ENCODE measurements around the gene DCTN1.
"Not testable (repeated sequence)": the region's sequence is repeated elsewhere in the genome, so short reads cannot be mapped to it uniquely, and the experiment has no call there.

GRCh38 chr2:74420443-74421103 lies 40.5 kb upstream of the DCTN1 start:
- not testable (repeated sequence) for TF ChIP-seq POLR2A, CTCF (IDR thresholded peaks at IDR 0.05)
